ENCODE measurements around the gene SNX25. TPM values are rescaled to one million over a fixed set of nuclear protein-coding genes. Genes with fewer than 3 reads are reported as not detected.

SNX25 gene
- total and polyA plus RNA-seq, 2 of the 13 experiments (the other 11 are each of a cell fraction or from before 2014, with no cell fraction given): 23.4 to 23.5 TPM

- TF ChIP-seq, protein P1, sequence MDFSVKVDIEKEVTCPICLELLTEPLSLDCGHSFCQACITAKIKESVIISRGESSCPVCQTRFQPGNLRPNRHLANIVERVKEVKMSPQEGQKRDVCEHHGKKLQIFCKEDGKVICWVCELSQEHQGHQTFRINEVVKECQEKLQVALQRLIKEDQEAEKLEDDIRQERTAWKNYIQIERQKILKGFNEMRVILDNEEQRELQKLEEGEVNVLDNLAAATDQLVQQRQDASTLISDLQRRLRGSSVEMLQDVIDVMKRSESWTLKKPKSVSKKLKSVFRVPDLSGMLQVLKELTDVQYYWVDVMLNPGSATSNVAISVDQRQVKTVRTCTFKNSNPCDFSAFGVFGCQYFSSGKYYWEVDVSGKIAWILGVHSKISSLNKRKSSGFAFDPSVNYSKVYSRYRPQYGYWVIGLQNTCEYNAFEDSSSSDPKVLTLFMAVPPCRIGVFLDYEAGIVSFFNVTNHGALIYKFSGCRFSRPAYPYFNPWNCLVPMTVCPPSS (IDR thresholded peaks at IDR 0.05): no peak
- TF ChIP-seq TFDP1 (CRISPR knock-in tag; IDR thresholded peaks at IDR 0.05; ENCODE audit: borderline replicate concordance): no peak
- 0 out of 2 replicates have a peak, but pooled peaks have one; percentile 14 for TF ChIP-seq ATF7-NPFF (CRISPR knock-in tag; IDR thresholded peaks at IDR 0.05; ENCODE audit: low read depth)
- no peak for TF ChIP-seq SNAPC2 (CRISPR knock-in tag; IDR thresholded peaks at IDR 0.05)
- 0 out of 2 replicates have a peak, but pooled peaks have one; percentile 11 for TF ChIP-seq ZNF772 (CRISPR knock-in tag; IDR thresholded peaks at IDR 0.05)
- TF ChIP-seq ZNF550 (CRISPR knock-in tag; IDR thresholded peaks at IDR 0.05; ENCODE audit: borderline replicate concordance): no peak
- TF ChIP-seq FOXJ3 (CRISPR knock-in tag; IDR thresholded peaks at IDR 0.05; ENCODE audit: borderline replicate concordance): no peak
- peak; percentile 63; the same call in 1 of the 2 replicates for TF ChIP-seq PATZ1 (CRISPR knock-in tag; IDR thresholded peaks at IDR 0.05)
- TF ChIP-seq, protein P2, sequence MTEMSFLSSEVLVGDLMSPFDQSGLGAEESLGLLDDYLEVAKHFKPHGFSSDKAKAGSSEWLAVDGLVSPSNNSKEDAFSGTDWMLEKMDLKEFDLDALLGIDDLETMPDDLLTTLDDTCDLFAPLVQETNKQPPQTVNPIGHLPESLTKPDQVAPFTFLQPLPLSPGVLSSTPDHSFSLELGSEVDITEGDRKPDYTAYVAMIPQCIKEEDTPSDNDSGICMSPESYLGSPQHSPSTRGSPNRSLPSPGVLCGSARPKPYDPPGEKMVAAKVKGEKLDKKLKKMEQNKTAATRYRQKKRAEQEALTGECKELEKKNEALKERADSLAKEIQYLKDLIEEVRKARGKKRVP (CRISPR knock-in tag; IDR thresholded peaks at IDR 0.05): peak in 1 of 2 experiments; percentile 37; a peak in 1 of 4 replicates
- 0 out of 4 replicates have a peak, but pooled peaks of 1 of the 2 experiments have one; percentile 6 for TF ChIP-seq POLR2A (IDR thresholded peaks at IDR 0.05; ENCODE audit: insufficient read depth in 1 of 2, low read depth in 2 of 2, low read length in 2 of 2)
- TF ChIP-seq TEF (CRISPR knock-in tag; IDR thresholded peaks at IDR 0.05): no peak
- TF ChIP-seq KDM1A (CRISPR knock-in tag; IDR thresholded peaks at IDR 0.05): peak; percentile 27; the same call in 1 of the 2 replicates
- TF ChIP-seq IRX3 (CRISPR knock-in tag; IDR thresholded peaks at IDR 0.05; ENCODE audit: borderline replicate concordance, low read depth): peak; percentile 68; the same call in 1 of the 2 replicates
- TF ChIP-seq NR1H2 (CRISPR knock-in tag; IDR thresholded peaks at IDR 0.05; ENCODE audit: borderline replicate concordance, low read depth): no peak
- TF ChIP-seq GATAD1 (CRISPR knock-in tag; IDR thresholded peaks at IDR 0.05): peak; percentile 40; the same call in 1 of the 2 replicates
- TF ChIP-seq ASH2L (IDR thresholded peaks at IDR 0.05; ENCODE audit: insufficient read length, low read depth, low read length): peak; percentile 73
- TF ChIP-seq ZNF331 (CRISPR knock-in tag; IDR thresholded peaks at IDR 0.05): peak; percentile 48; the same call in 1 of the 2 replicates
- TF ChIP-seq SMAD3 (CRISPR knock-in tag; IDR thresholded peaks at IDR 0.05): peak; percentile 44; the same call in 1 of the 2 replicates
- TF ChIP-seq TCF12 (IDR thresholded peaks at IDR 0.05): no peak
- 0 out of 2 replicates have a peak, but pooled peaks have one; percentile 40 for TF ChIP-seq TCF12 (CRISPR knock-in tag; IDR thresholded peaks at IDR 0.05)
These were observed at the start of gene SNX25 (continued) for GRCh38 chr4:185209031-185209851.
